ENCODE measurements around the gene SH3GLB1. TPM values are rescaled to one million over a fixed set of nuclear protein-coding genes. Genes with fewer than 3 reads are reported as not detected.

SH3GLB1 gene
- total and polyA plus RNA-seq, 9 of the 15 experiments (the other 6 are each of a cell fraction or from before 2014, with no cell fraction given), result 8.6 to 34.2 (median 24.2) TPM

- no peak for FAIRE-seq
- no peaks in the 10 kb centered on the region for H3K9me3 ChIP-seq (replicated peaks; ENCODE audit: control insufficient read depth, insufficient read depth, low read depth, low read length)
- TF ChIP-seq ATF1 (CRISPR knock-in tag; IDR thresholded peaks at IDR 0.05), result no peak
- no peak for TF ChIP-seq ATF1 (tag; IDR thresholded peaks at IDR 0.05)
- TF ChIP-seq SREBF2 (CRISPR knock-in tag; IDR thresholded peaks at IDR 0.05), result no peak
- no peak for TF ChIP-seq SFPQ (IDR thresholded peaks at IDR 0.05; ENCODE audit: low read depth, low read length)
- TF ChIP-seq ZNF282 (CRISPR knock-in tag; IDR thresholded peaks at IDR 0.05), result no peak
- TF ChIP-seq RBM14 (IDR thresholded peaks at IDR 0.05; ENCODE audit: borderline replicate concordance, insufficient read depth, low read depth, low read length), result no peak
- TF ChIP-seq ZBTB34 (CRISPR knock-in tag; IDR thresholded peaks at IDR 0.05), result no peak
- TF ChIP-seq MED1 (CRISPR knock-in tag; IDR thresholded peaks at IDR 0.05; ENCODE audit: borderline replicate concordance), result no peak
- no peak for TF ChIP-seq GABPB2 (CRISPR knock-in tag; conservative IDR thresholded peaks at IDR 0.05)
- no peak for TF ChIP-seq SIN3B (IDR thresholded peaks at IDR 0.05; ENCODE audit: low read depth)
- TF ChIP-seq HMGN3 (IDR thresholded peaks at IDR 0.05; ENCODE audit: borderline replicate concordance, extremely low read depth, insufficient read length, low read depth, low read length), result no peak
- no peak for TF ChIP-seq ZEB2 (IDR thresholded peaks at IDR 0.05)
- no peak for TF ChIP-seq MNT (conservative IDR thresholded peaks at IDR 0.05)
- no peak for TF ChIP-seq MEF2A (IDR thresholded peaks at IDR 0.05; ENCODE audit: control insufficient read depth, low read depth, low read length)
- no peak for TF ChIP-seq MTF1 (CRISPR knock-in tag; IDR thresholded peaks at IDR 0.05; ENCODE audit: borderline replicate concordance)
- no peak for TF ChIP-seq EWSR1 (IDR thresholded peaks at IDR 0.05; ENCODE audit: borderline replicate concordance, low read depth, partially characterized antibody)
- no peak overlapping the region for H3K4me3 ChIP-seq
- ChIA-PET CTCF (ENCODE audit: low intra/inter-chr PET ratio) (no interaction called here), POLR2A (interaction anchor here (6.7 kb wide), 1 partner anchor 14 kb away, joined by 56 read pairs; the partner anchor contains the start of gene SH3GLB1)
- no TSS peak for BruUV-seq (replicated peaks)
- H3K36me3 ChIP-seq (ENCODE audit: control insufficient read depth, insufficient read depth, low read length), result peaks cover 53% of the 10 kb centered on the region
- H3K9me1 ChIP-seq (ENCODE audit: control insufficient read depth, insufficient read depth, low read length), result no peaks in the 10 kb centered on the region
- no peak overlapping the region for H3K27ac ChIP-seq (ENCODE audit: extremely low read depth, low read depth, low read length)
- no peaks in the 10 kb centered on the region for H3K4me1 ChIP-seq (replicated peaks in 1 of 2; ENCODE audit: control insufficient read depth in 2 of 2, insufficient read depth in 2 of 2, low read length in 2 of 2)
- no peaks in the 10 kb centered on the region for H4K20me1 ChIP-seq (replicated peaks; ENCODE audit: control insufficient read depth, insufficient read depth, low read length)
- H3K4me2 ChIP-seq (ENCODE audit: insufficient read depth, low read length), result no peak overlapping the region
- H2AFZ ChIP-seq (ENCODE audit: low read depth, low read length), result no peak overlapping the region
- H3K9ac ChIP-seq (ENCODE audit: insufficient read depth in 1 of 2, low read depth in 2 of 2, low read length in 2 of 2), result no peak overlapping the region
- intact Hi-C loops (cut with micrococcal nuclease) (no loop called here), in situ Hi-C loops (cut with MboI) (no loop called here)
- no peaks in the 10 kb centered on the region for H3K27me3 ChIP-seq (ENCODE audit: control insufficient read depth in 2 of 2, insufficient read depth in 2 of 2, low read length in 2 of 2)
- peaks cover 21% of the 10 kb centered on the region for H3K79me2 ChIP-seq (ENCODE audit: control insufficient read depth, insufficient read depth, low read length)
- no peak for ATAC-seq
- no peak for DNase-seq (ENCODE audit: extremely low read depth in 1 of 4, low spot score in 3 of 4)
- 94% methylated on average over 2 of the region's 2 CpGs for WGBS (ENCODE audit: insufficient coverage, low coverage, missing lambda C conversion rate)
Observed at GRCh38 chr1:86718786-86719185, 14.4 kb downstream of the SH3GLB1 start.

All from K562 (cell line).